C4-2B (cell line): ENCODE data around the gene SLC25A42.

ENCODE experiments used
- H3K27ac ChIP-seq: fragments of 450-650 bp; 2 replicates; pipeline ENCODE4 v1.5.1; 2017
- CTCF ChIP-seq: fragments of 450-650 bp; conservative IDR thresholded peaks from 2 replicates; pipeline ENCODE4 v1.5.1; 2017; ENCODE audit warnings: mild to moderate bottlenecking
- ZFX ChIP-seq: fragments of 450-650 bp; IDR thresholded peaks from 2 replicates; pipeline ENCODE4 v1.6.1; 2017

The SLC25A42 gene

GRCh38 chr19:19057720-19058119 is 6.1 kb upstream of the SLC25A42 start:
- TF ChIP-seq CTCF = no peak
- no peak for TF ChIP-seq ZFX
- no peak overlapping the region for H3K27ac ChIP-seq

- H3K27ac ChIP-seq = peak overlapping the region; percentile 71
- TF ChIP-seq ZFX (no peak), CTCF (no peak)
Observed at GRCh38 chr19:19059018-19059836, 4.6 kb upstream of the SLC25A42 start.

- peak overlapping the region; percentile 71 for H3K27ac ChIP-seq
- TF ChIP-seq CTCF = no peak
- TF ChIP-seq ZFX = no peak
Observed at GRCh38 chr19:19059837-19060611, 3.8 kb upstream of the SLC25A42 start.

- H3K27ac ChIP-seq = peak overlapping the region; percentile 71
- TF ChIP-seq ZFX = no peak
- no peak for TF ChIP-seq CTCF
Observed at GRCh38 chr19:19061506-19061905, 2.3 kb upstream of the SLC25A42 start.

GRCh38 chr19:19062454-19063182 is 1.2 kb upstream of the SLC25A42 start:
- no peak for TF ChIP-seq CTCF
- TF ChIP-seq ZFX = no peak
- peak overlapping the region; percentile 71 for H3K27ac ChIP-seq

- H3K27ac ChIP-seq = peak overlapping the region; percentile 71
- TF ChIP-seq CTCF = no peak
- no peak for TF ChIP-seq ZFX
Observed at GRCh38 chr19:19064098-19064722, 416 bp downstream of the SLC25A42 start.
